GM21737 (cell line): ENCODE data around the gene PRPF31.

ENCODE experiments used
- ATAC-seq: cut with Tn5 transposase; IDR thresholded peaks from one replicate; pipeline ENCODE4 v1.9.1; 2021; ENCODE audit warnings: mild to moderate bottlenecking, moderate library complexity; ENCODE audit not compliant: unreplicated experiment

The PRPF31 gene

GRCh38 chr19:54138489-54139256 lies 23.1 kb downstream of the PRPF31 start:
- no peak for ATAC-seq

DNA sequence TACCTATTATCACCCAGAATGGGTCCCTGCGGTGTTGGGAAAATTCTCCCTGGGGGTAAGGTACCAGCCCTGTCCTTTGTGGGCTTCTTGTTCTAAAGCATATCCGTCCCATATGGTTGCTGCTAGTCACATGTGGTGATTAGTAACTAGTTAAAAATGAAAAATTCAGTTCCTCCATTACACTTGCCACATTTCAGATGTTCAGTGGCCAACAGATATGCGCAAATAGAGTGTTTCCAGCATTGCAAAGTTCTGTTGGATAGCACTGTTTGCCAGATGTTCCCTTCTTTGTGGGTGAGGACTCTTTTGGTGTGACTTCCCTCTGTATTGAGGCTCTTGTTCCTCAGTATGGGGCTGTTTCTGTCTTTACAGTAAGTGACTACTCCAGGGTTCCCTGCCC lies 25.8 kb downstream of the PRPF31 start:
- ATAC-seq: no peak

- no peak for ATAC-seq
Measured at GRCh38 chr19:54142166-54142780, 26.7 kb downstream of the PRPF31 start.

GRCh38 chr19:54145541-54146158 lies 30.1 kb downstream of the PRPF31 start:
- ATAC-seq: no peak

- no peak for ATAC-seq
Measured at GRCh38 chr19:54147676-54148075, 32.1 kb downstream of the PRPF31 start.

- ATAC-seq: no peak
Measured at GRCh38 chr19:54148158-54148557, 32.6 kb downstream of the PRPF31 start.

DNA sequence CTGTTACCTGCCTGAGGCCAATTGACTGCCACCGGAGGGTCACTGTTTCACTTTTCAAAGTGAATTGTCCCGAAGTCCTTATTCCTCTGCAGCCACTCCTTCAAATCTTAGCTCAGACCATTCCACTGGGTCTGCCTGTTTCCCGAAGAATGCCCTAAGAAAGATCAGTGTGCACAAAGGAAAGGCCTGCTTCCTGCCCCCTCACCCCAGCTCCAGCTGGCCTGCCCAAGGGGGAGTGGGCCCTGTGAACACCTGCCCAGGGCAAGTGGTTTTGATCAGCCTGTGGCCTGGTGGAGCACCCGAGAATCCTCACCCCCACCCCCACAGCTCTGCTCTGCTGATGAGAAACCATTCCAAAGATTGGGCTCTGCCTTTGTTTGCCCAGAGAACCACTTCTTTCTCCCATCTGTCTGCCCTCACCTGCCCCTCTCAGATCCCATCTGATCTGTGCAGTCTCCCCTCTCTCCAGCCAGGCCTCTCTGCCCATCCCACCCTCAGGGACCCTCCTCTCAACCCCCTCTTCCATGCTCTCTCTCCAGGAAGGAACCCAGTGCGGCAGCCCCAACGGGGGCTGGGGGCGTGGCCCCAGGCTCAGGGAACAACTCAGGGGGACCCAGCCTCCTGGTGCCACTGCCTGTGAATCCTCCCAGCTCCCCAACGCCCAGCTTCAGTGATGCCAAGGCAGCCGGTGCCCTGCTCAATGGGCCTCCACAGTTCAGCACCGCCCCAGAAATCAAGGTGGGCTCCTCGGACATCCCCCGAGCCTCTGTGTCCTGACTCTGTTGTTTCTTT lies 33.7 kb downstream of the PRPF31 start:
- no peak for ATAC-seq

DNA sequence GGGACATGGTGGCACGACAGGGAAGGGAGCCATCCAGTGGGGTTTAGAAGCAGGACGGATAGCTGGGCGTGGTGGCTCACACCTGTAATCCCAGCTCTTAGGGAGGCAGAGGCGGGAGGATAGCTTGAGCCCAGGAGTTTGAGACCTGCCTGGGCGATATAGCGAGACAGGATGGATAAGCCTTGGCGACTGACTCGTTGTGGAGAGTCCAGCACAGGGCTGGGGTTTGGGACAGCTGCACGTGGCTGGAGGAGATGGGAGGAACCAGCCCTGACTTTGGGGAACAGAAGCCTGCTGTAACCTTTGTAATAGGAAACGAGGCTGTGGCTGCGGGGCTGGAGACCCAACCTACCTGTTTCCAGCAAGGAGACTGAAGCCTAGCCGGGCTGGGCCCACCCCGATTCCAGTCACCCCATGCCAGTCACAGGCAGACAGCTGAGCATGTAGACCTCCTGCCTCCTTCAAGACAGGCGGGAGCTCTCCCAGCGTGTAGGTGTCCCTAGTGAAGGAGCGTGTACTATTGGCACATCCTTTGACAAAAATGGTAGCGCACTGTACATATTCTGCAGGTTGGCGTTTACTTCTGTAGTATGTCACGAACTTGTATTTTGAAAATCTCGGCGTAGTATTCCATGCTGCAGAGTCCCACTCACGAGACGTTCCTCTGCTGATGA lies 35.9 kb downstream of the PRPF31 start:
- no peak for ATAC-seq

- ATAC-seq: no peak
Measured at GRCh38 chr19:54152267-54152666, 36.7 kb downstream of the PRPF31 start.

GRCh38 chr19:54152878-54153524 lies 37.4 kb downstream of the PRPF31 start:
- ATAC-seq: no peak

GRCh38 chr19:54153731-54154326 lies 38.3 kb downstream of the PRPF31 start:
- no peak for ATAC-seq

DNA sequence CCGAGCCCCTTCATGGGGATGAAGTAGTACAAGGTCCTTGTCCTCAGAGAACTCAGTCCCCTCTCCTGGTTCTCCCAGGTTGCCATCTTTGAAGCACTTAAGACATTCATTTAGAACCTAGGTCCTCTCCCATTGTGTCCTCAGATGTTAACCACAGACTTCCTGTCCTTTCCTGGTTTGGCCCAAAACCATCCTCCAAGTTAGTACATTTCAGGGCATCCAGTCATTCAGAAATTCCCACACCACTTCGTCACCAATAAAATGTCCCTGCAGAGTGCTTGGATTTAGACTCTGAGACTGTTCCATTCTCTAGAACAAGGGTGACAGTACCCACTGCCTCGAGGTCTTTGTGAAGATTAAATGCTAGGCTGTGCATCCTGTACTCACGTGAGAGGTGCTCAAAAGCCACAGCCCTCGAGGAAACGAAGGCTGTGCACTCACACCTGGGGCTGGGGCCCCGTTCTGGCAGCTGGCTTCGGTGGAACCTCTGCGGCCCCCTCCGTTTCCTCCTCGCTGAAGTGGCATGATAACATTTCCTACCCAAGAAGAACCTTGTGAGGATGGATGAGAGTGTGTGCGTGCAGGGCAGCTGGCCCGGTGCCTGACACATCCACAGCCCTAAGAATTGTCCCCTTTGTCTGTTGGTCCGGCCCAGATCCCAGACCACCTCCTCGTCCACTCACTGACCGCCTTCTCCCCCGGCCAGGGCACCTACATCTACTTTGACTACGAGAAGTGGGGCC lies 39.2 kb downstream of the PRPF31 start:
- no peak for ATAC-seq

DNA sequence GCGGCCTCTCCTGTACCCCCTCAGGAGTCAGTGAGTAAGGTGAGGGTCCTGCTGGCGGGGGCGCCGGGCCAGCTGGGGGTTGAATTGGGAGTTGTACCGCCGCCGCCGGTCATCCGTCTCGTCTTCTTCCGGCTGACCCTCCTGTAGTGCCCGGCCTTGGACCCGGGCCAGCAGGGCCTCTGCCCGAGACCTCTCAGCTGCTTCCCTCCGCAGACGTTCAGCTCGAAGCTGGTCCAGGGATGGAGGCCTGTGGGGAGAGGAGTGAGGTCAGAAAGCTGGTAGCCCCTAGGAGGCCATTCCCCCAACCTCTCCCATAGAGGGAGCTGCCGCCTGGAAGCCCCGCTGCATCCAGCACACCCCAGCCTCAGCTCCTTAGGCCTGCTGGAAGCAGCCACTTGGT lies 40.1 kb downstream of the PRPF31 start:
- ATAC-seq: no peak

DNA sequence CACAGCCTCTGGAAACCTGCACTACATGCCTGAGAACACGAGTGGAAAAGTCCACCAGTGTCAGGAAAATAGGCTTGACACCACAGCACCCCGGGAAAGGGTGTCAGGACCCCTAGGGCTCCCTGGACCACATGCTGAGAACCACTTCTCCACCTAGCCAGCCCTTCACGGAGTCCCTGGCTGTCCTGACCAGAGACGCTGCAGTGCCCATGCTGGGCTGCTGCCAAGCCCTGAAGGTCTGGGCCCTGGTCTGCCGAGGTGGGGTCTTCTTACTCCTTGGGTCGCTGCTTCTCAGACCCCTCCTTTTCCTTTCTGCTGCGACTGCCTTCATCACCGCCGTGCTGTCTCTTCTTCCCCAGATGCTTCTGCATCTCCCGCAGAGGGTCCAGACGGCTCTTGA lies 40.9 kb downstream of the PRPF31 start:
- ATAC-seq: no peak

GRCh38 chr19:54156953-54157352 lies 41.4 kb downstream of the PRPF31 start:
- no peak for ATAC-seq

- ATAC-seq: no peak
Measured at GRCh38 chr19:54158812-54159351, 43.3 kb downstream of the PRPF31 start.

- peak; percentile 87 for ATAC-seq
Measured at GRCh38 chr19:54159352-54160181, 44.0 kb downstream of the PRPF31 start, which contains the start of gene LENG1. Gene LENG1, minus strand, starts transcription at chr19:54159721. Its CDS starts 26 bp downstream, at chr19:54159695.
